Smooth muscle cell (in vitro differentiated cells): ENCODE measurements around the gene TRPV2. TPM values are rescaled to one million over a fixed set of nuclear protein-coding genes. Genes with fewer than 3 reads are reported as not detected.

ENCODE experiments used
- DNase-seq: peaks from one replicate; lab custom pipeline; 2025; ENCODE audit not compliant: unreplicated experiment; lab: John Stamatoyannopoulos, UW
- H2AFZ ChIP-seq: fragments of 200-600 bp; sonication (generic); 2 replicates; pipeline ENCODE4 v1.6.0; 2016; ENCODE audit warnings: antibody characterized with exemption, low read depth, mild to moderate bottlenecking
- H3F3A ChIP-seq: fragments of 200-600 bp; sonication (generic); 2 replicates; pipeline ENCODE4 v1.6.0; 2017; ENCODE audit warnings: antibody characterized with exemption, low read depth
- H3K27ac ChIP-seq: fragments of 200-600 bp; sonication (generic); 2 replicates; pipeline ENCODE4 v1.5.1; 2016; ENCODE audit warnings: low read depth, mild to moderate bottlenecking
- H3K27me3 ChIP-seq: fragments of 200-600 bp; sonication (generic); 2 replicates; pipeline ENCODE4 v1.6.1; 2016; ENCODE audit warnings: low read depth, mild to moderate bottlenecking
- H3K36me3 ChIP-seq: fragments of 200-600 bp; sonication (generic); 2 replicates; pipeline ENCODE4 v1.5.1; 2016; ENCODE audit warnings: low read depth
- H3K4me1 ChIP-seq: fragments of 200-600 bp; sonication (generic); 2 replicates; pipeline ENCODE4 v1.5.1; 2016; ENCODE audit warnings: low read depth
- H3K4me2 ChIP-seq: fragments of 200-600 bp; sonication (generic); 2 replicates; pipeline ENCODE4 v1.6.0; 2016; ENCODE audit warnings: mild to moderate bottlenecking
- H3K4me3 ChIP-seq: fragments of 200-600 bp; sonication (generic); 2 replicates; pipeline ENCODE4 v1.5.1; 2016; ENCODE audit warnings: mild to moderate bottlenecking
- H3K79me2 ChIP-seq: fragments of 200-600 bp; sonication (generic); 2 replicates; pipeline ENCODE4 v1.6.0; 2016; ENCODE audit warnings: low read depth, mild to moderate bottlenecking
- H3K9ac ChIP-seq: fragments of 200-600 bp; sonication (generic); 2 replicates; pipeline ENCODE4 v1.6.0; 2016; ENCODE audit warnings: low read depth
- H3K9me3 ChIP-seq: fragments of 200-600 bp; sonication (generic); replicated peaks from 2 replicates; pipeline ENCODE4 v1.5.1; 2016; ENCODE audit warnings: low read depth
- H4K20me1 ChIP-seq: fragments of 200-600 bp; sonication (generic); 2 replicates; pipeline ENCODE4 v1.6.0; 2016; ENCODE audit warnings: low read depth
- WGBS: methylation state at CpG from one replicate; pipeline ENCODE4 v1.1.7; 2016; ENCODE audit warnings: low lambda C conversion rate; 5-methylcytosine and 5-hydroxymethylcytosine counted together
- polyA plus RNA-seq: library from polyadenylated mRNA; unstranded; fragments of >200 nt; fragmentation: Nextera tagmentation; extraction: Ambion mirVana; gene quantifications from 2 replicates; pipeline ENCODE4 v1.2.1, GENCODE V29; 2016
- total RNA-seq: library from RNA; depleted of rRNA; stranded (reverse); fragments of >200 nt; gene quantifications from 2 replicates; pipeline ENCODE4 v1.2.3, GENCODE V29; 2014
- TF ChIP-seq, protein P1 (sequence below): fragments of 200-600 bp; sonication (generic); IDR thresholded peaks from 2 replicates; pipeline ENCODE4 v1.5.1; 2017; ENCODE audit warnings: borderline replicate concordance, mild to moderate bottlenecking, antibody characterized with exemption; ENCODE audit not compliant: insufficient read depth, poor library complexity, severe bottlenecking

The TRPV2 gene
- total and polyA plus RNA-seq, 2 experiments from 2014 or later: 58.0 to 92.9 TPM

DNA sequence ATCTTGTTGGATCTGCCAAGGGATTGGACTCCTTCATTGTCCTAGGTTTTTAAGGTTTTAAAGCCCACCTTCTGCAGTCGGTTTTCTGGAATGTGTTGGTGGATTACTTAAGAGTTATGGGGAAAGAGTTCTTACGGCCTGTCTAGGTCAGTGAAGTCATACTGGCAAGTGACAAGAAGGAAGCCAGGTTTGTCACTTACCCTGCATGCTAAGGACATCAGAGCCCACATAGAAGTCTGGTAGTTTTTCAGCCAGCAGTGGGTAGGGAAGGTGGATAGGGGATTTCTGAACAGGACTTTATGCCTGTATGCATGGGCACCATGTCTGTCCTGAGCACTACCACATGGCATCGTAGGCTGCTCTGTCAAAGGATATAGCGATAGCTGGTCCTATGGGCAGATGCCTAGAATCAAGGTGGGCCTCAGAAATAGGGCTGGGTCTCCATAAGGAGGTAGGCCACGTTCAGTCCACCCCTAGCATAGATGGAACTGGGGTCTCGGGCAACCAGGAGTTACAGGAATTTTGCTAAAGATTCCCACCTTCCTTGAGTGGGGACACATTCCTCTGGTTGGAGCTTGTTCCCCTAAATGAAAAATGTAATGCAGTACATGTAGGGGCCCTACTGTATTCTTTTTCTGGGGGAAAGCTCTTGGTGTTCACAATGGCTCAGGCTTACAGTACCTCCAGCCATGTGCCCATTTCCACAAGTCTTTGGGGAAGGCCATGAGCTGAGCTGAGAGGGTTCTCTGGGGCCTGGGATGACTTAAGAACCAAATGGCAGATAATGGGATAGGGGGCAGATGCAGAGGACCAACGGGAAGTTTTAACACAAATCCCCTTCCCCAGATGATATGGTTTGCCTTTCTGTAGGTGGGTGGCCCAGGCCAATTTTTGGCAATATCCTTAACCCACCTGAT, 27.5 kb downstream of the TRPV2 start:
- Histone ChIP-seq H3K9me3 (no peaks in the 10 kb centered on the region), H3K4me3 (no peak overlapping the region), H2AFZ (no peak overlapping the region), H3K4me2 (peak overlapping the region; percentile 97), H4K20me1 (peaks cover 85% of the 10 kb centered on the region), H3K4me1 (peaks cover 32% of the 10 kb centered on the region), H3K9ac (no peak overlapping the region), H3F3A (peaks cover 49% of the 10 kb centered on the region), H3K27me3 (no peaks in the 10 kb centered on the region), H3K27ac (peak overlapping the region; percentile 50), H3K36me3 (peaks cover 5% of the 10 kb centered on the region), H3K79me2 (peaks cover 31% of the 10 kb centered on the region)
- TF ChIP-seq, protein P1, sequence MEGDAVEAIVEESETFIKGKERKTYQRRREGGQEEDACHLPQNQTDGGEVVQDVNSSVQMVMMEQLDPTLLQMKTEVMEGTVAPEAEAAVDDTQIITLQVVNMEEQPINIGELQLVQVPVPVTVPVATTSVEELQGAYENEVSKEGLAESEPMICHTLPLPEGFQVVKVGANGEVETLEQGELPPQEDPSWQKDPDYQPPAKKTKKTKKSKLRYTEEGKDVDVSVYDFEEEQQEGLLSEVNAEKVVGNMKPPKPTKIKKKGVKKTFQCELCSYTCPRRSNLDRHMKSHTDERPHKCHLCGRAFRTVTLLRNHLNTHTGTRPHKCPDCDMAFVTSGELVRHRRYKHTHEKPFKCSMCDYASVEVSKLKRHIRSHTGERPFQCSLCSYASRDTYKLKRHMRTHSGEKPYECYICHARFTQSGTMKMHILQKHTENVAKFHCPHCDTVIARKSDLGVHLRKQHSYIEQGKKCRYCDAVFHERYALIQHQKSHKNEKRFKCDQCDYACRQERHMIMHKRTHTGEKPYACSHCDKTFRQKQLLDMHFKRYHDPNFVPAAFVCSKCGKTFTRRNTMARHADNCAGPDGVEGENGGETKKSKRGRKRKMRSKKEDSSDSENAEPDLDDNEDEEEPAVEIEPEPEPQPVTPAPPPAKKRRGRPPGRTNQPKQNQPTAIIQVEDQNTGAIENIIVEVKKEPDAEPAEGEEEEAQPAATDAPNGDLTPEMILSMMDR: no peak
- 70% methylated on average over 7 of the region's 7 CpGs for whole genome bisulfite sequencing
- DNase-seq: no peak

GRCh38 chr17:16443511-16444257, 28.3 kb downstream of the TRPV2 start:
- peaks cover 27% of the 10 kb centered on the region for H3K4me1 ChIP-seq
- H3K9me3 ChIP-seq: no peaks in the 10 kb centered on the region
- peaks cover 31% of the 10 kb centered on the region for H3K79me2 ChIP-seq
- H3K36me3 ChIP-seq: peaks cover 5% of the 10 kb centered on the region
- 90% methylated on average over 27 of the region's 27 CpGs for WGBS
- peaks cover 93% of the 10 kb centered on the region for H4K20me1 ChIP-seq
- no peak overlapping the region for H3K4me2 ChIP-seq
- no peak overlapping the region for H3K27ac ChIP-seq
- H3K9ac ChIP-seq: no peak overlapping the region
- no peak overlapping the region for H2AFZ ChIP-seq
- peaks cover 56% of the 10 kb centered on the region for H3F3A ChIP-seq
- H3K27me3 ChIP-seq: no peaks in the 10 kb centered on the region
- no peak overlapping the region for H3K4me3 ChIP-seq
- no peak for DNase-seq
- TF ChIP-seq, protein P1: no peak

DNA sequence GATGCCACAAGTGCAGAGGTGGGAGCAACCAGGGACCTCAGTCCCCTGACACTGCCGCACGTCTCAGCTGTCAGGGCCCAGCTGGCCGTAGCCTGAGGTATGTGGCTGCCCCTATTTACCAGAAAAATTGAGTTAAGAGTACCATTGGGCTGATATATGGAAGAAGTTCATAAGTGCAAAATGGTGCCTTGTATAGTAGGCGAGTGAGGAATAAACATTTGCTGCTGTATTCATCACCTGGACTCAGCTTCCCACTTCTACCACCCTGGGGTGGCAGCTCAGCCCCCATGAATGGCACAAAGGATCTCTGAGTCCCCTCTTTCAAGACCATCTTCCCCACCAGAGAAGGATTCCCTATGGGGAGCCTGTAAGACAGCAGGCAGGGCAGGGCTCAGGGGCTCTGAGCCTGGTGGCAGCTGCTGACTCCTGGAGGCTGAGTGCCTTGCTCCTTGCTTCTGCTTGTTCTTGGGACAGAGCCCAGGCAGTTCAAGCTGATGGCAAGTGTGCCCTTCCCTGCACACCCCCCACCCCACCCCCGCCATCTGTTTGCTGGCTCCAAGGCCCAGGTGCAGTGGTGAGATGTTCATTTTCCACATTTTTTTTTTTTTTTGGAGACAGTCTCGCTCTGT, 29.0 kb downstream of the TRPV2 start:
- H3K9me3 ChIP-seq: no peaks in the 10 kb centered on the region
- TF ChIP-seq, protein P1: no peak
- peaks cover 5% of the 10 kb centered on the region for H3K36me3 ChIP-seq
- no peak overlapping the region for H3K9ac ChIP-seq
- no peaks in the 10 kb centered on the region for H3K27me3 ChIP-seq
- 93% methylated on average over 6 of the region's 6 CpGs for WGBS
- H3K4me3 ChIP-seq: no peak overlapping the region
- no peak overlapping the region for H3K27ac ChIP-seq
- no peak for DNase-seq
- H3K4me1 ChIP-seq: peaks cover 27% of the 10 kb centered on the region
- peaks cover 100% of the 10 kb centered on the region for H4K20me1 ChIP-seq
- no peak overlapping the region for H3K4me2 ChIP-seq
- H3K79me2 ChIP-seq: peaks cover 27% of the 10 kb centered on the region
- H3F3A ChIP-seq: peaks cover 61% of the 10 kb centered on the region
- H2AFZ ChIP-seq: no peak overlapping the region
